Measurements from ENCODE around the gene PCSK6.

DNA sequence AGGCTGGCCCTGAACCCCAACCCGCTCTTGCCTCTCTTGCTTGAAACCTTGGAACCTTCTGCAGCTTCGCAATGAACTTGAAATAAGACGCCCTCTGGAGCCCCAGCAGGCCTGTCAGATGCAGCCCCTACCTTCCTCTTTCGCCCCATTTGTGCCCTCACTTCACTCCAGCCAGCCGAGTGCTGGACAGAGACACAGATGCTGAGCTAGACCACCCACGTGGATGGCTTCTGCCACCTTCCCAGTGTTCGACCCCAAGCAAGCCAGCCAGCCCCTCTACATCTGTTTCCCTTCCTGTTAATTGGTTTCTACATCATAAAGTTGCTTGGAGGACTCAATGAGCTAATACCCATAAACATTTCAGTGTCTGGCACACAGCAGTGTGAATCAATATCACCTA lies 170.7 kb downstream of the PCSK6 start:
- no peak for TF ChIP-seq EZH2phosphoT487 (conservative IDR thresholded peaks at IDR 0.05; ENCODE audit: low read length)
- TF ChIP-seq, protein P1, sequence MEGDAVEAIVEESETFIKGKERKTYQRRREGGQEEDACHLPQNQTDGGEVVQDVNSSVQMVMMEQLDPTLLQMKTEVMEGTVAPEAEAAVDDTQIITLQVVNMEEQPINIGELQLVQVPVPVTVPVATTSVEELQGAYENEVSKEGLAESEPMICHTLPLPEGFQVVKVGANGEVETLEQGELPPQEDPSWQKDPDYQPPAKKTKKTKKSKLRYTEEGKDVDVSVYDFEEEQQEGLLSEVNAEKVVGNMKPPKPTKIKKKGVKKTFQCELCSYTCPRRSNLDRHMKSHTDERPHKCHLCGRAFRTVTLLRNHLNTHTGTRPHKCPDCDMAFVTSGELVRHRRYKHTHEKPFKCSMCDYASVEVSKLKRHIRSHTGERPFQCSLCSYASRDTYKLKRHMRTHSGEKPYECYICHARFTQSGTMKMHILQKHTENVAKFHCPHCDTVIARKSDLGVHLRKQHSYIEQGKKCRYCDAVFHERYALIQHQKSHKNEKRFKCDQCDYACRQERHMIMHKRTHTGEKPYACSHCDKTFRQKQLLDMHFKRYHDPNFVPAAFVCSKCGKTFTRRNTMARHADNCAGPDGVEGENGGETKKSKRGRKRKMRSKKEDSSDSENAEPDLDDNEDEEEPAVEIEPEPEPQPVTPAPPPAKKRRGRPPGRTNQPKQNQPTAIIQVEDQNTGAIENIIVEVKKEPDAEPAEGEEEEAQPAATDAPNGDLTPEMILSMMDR (IDR thresholded peaks at IDR 0.05; ENCODE audit: insufficient read depth, low read length, poor library complexity, severe bottlenecking), result no peak
